HEK293 (cell line): ENCODE data around the gene NHEJ1.

ENCODE experiments used
- ATF2 ChIP-seq: fragments of 450-650 bp; formaldehyde crosslinking; IDR thresholded peaks from 2 replicates; pipeline ENCODE4 v1.5.1; 2016; ENCODE audit warnings: missing biosample characterization, missing genetic modification characterization, low read depth
- BCL11B ChIP-seq: fragments of 450-650 bp; formaldehyde crosslinking; IDR thresholded peaks from 2 replicates; pipeline ENCODE4 v1.5.1; 2016; ENCODE audit warnings: low read depth, missing biosample characterization, missing genetic modification characterization
- KLF1 ChIP-seq: fragments of 450-650 bp; formaldehyde crosslinking; IDR thresholded peaks from 2 replicates; pipeline ENCODE4 v1.5.1; 2016; ENCODE audit warnings: missing biosample characterization, missing genetic modification characterization
- MEIS1 ChIP-seq: sonication (generic); formaldehyde crosslinking; IDR thresholded peaks from 2 replicates; pipeline ENCODE4 v1.8.1; 2022; ENCODE audit warnings: missing genetic modification reagents, mild to moderate bottlenecking, borderline replicate concordance
- PRDM6 ChIP-seq: fragments of 450-650 bp; formaldehyde crosslinking; IDR thresholded peaks from 2 replicates; pipeline ENCODE4 v1.5.1; 2017; ENCODE audit warnings: missing biosample characterization, missing genetic modification characterization
- ZBTB17 ChIP-seq: fragments of 450-650 bp; formaldehyde crosslinking; IDR thresholded peaks from 2 replicates; pipeline ENCODE4 v1.5.1; 2016; ENCODE audit warnings: missing biosample characterization, missing genetic modification characterization
- ZBTB48 ChIP-seq: fragments of 450-650 bp; formaldehyde crosslinking; IDR thresholded peaks from 2 replicates; pipeline ENCODE4 v1.5.1; 2016; ENCODE audit warnings: missing biosample characterization, missing genetic modification characterization
- ZBTB6 ChIP-seq: fragments of 450-650 bp; formaldehyde crosslinking; IDR thresholded peaks from 2 replicates; pipeline ENCODE4 v1.5.1; 2017; ENCODE audit warnings: missing biosample characterization, missing genetic modification characterization
- ZFHX2 ChIP-seq: fragments of 450-650 bp; formaldehyde crosslinking; conservative IDR thresholded peaks from 2 replicates; pipeline ENCODE4 v1.5.1; 2016; ENCODE audit warnings: missing biosample characterization, missing genetic modification characterization
- ZFP3 ChIP-seq: fragments of 450-650 bp; formaldehyde crosslinking; IDR thresholded peaks from 2 replicates; pipeline ENCODE4 v1.5.1; 2016; ENCODE audit warnings: low read depth, missing biosample characterization, missing genetic modification characterization
- ZFP37 ChIP-seq: fragments of 450-650 bp; formaldehyde crosslinking; IDR thresholded peaks from 2 replicates; pipeline ENCODE4 v1.5.1; 2016; ENCODE audit warnings: missing biosample characterization, missing genetic modification characterization
- ZNF114 ChIP-seq: fragments of 450-650 bp; formaldehyde crosslinking; IDR thresholded peaks from 2 replicates; pipeline ENCODE4 v1.5.0; 2017; ENCODE audit warnings: missing biosample characterization, missing genetic modification characterization
- ZNF148 ChIP-seq: fragments of 450-650 bp; formaldehyde crosslinking; IDR thresholded peaks from 2 replicates; pipeline ENCODE4 v1.5.0; 2017; ENCODE audit warnings: missing biosample characterization, missing genetic modification characterization, borderline replicate concordance
- ZNF2 ChIP-seq: fragments of 450-650 bp; formaldehyde crosslinking; IDR thresholded peaks from 2 replicates; pipeline ENCODE4 v1.5.1; 2016; ENCODE audit warnings: missing biosample characterization, missing genetic modification characterization
- ZNF214 ChIP-seq: fragments of 450-650 bp; formaldehyde crosslinking; IDR thresholded peaks from 2 replicates; pipeline ENCODE4 v1.5.1; 2017; ENCODE audit warnings: missing biosample characterization, mild to moderate bottlenecking, missing genetic modification characterization, borderline replicate concordance
- ZNF248 ChIP-seq: fragments of 450-650 bp; formaldehyde crosslinking; IDR thresholded peaks from 2 replicates; pipeline ENCODE4 v1.5.1; 2017; ENCODE audit warnings: missing biosample characterization, missing genetic modification characterization
- ZNF292 ChIP-seq: fragments of 450-650 bp; formaldehyde crosslinking; IDR thresholded peaks from 2 replicates; pipeline ENCODE4 v1.5.1; 2016; ENCODE audit warnings: low read depth, missing biosample characterization, missing genetic modification characterization, borderline replicate concordance
- ZNF350 ChIP-seq: fragments of 450-650 bp; formaldehyde crosslinking; IDR thresholded peaks from 2 replicates; pipeline ENCODE4 v1.5.0; 2017; ENCODE audit warnings: missing biosample characterization, mild to moderate bottlenecking, missing genetic modification characterization
- ZNF423 ChIP-seq: fragments of 450-650 bp; formaldehyde crosslinking; IDR thresholded peaks from 2 replicates; pipeline ENCODE4 v1.5.1; 2016; ENCODE audit warnings: missing biosample characterization, missing genetic modification characterization
- ZNF549 ChIP-seq: fragments of 450-650 bp; IDR thresholded peaks from 2 replicates; pipeline ENCODE4 v1.5.1; 2018; ENCODE audit warnings: missing biosample characterization, missing genetic modification characterization, mild to moderate bottlenecking, inconsistent platforms, moderate library complexity
- ZNF610 ChIP-seq: fragments of 450-650 bp; formaldehyde crosslinking; IDR thresholded peaks from 2 replicates; pipeline ENCODE4 v1.5.1; 2016; ENCODE audit warnings: missing biosample characterization, missing genetic modification characterization, borderline replicate concordance
- ZNF624 ChIP-seq: fragments of 450-650 bp; formaldehyde crosslinking; IDR thresholded peaks from 2 replicates; pipeline ENCODE4 v1.5.1; 2017; ENCODE audit warnings: missing biosample characterization, missing genetic modification characterization
- ZNF747 ChIP-seq: fragments of 450-650 bp; formaldehyde crosslinking; IDR thresholded peaks from 2 replicates; pipeline ENCODE4 v1.5.1; 2016; ENCODE audit warnings: missing biosample characterization, missing genetic modification characterization
- ZNF76 ChIP-seq: fragments of 450-650 bp; formaldehyde crosslinking; IDR thresholded peaks from 2 replicates; pipeline ENCODE4; 2016; ENCODE audit warnings: low read depth, missing biosample characterization, missing genetic modification characterization, borderline replicate concordance
- ZNF777 ChIP-seq: fragments of 450-650 bp; formaldehyde crosslinking; IDR thresholded peaks from 2 replicates; pipeline ENCODE4 v1.5.1; 2017; ENCODE audit warnings: missing biosample characterization, missing genetic modification characterization, borderline replicate concordance
- ZNF785 ChIP-seq: fragments of 450-650 bp; formaldehyde crosslinking; IDR thresholded peaks from 2 replicates; pipeline ENCODE4 v1.5.1; 2016; ENCODE audit warnings: missing biosample characterization, missing genetic modification characterization
- ZNF830 ChIP-seq: fragments of 450-650 bp; IDR thresholded peaks from 2 replicates; pipeline ENCODE4 v1.5.0; 2018; ENCODE audit warnings: missing biosample characterization, missing genetic modification characterization, low read depth, mild to moderate bottlenecking, moderate library complexity
- ZSCAN23 ChIP-seq: fragments of 450-650 bp; formaldehyde crosslinking; IDR thresholded peaks from 2 replicates; pipeline ENCODE4 v1.5.1; 2016; ENCODE audit warnings: missing biosample characterization, missing genetic modification characterization
- ZSCAN4 ChIP-seq: fragments of 450-650 bp; formaldehyde crosslinking; IDR thresholded peaks from 2 replicates; pipeline ENCODE4 v1.5.1; 2017; ENCODE audit warnings: missing biosample characterization, missing genetic modification characterization
- ZSCAN5A ChIP-seq: fragments of 450-650 bp; formaldehyde crosslinking; IDR thresholded peaks from 2 replicates; pipeline ENCODE4 v1.5.1; 2016; ENCODE audit warnings: missing biosample characterization, missing genetic modification characterization

NHEJ1 gene

GRCh38 chr2:219176818-219177551 is 16.4 kb upstream of the NHEJ1 start, which contains the start of gene CNPPD1 (continued):
- no peak for TF ChIP-seq ZNF148 (tag by site-specific recombination)
- TF ChIP-seq ZBTB17 (tag by site-specific recombination) = peak; percentile 59; the same call in 1 of the 2 replicates
- TF ChIP-seq ZFP37 = no peak
- no peak for TF ChIP-seq PRDM6 (tag by site-specific recombination)
- no peak for TF ChIP-seq ZNF747 (tag by site-specific recombination)
- TF ChIP-seq ZNF248 (tag by site-specific recombination) = no peak
- no peak for TF ChIP-seq ZNF785 (tag by site-specific recombination)
- no peak for TF ChIP-seq MEIS1 (CRISPR knock-in tag)
- TF ChIP-seq ZNF624 (tag by site-specific recombination) = no peak
- no peak for TF ChIP-seq ZNF777 (tag by site-specific recombination)
- no peak for TF ChIP-seq ZNF610 (tag by site-specific recombination)
- no peak for TF ChIP-seq ZNF214 (tag by site-specific recombination)
- TF ChIP-seq ZNF114 = no peak
- peak; percentile 23; the same call in 1 of the 2 replicates for TF ChIP-seq ZBTB48
- peak; percentile 51; the same call in 1 of the 2 replicates for TF ChIP-seq ZNF423 (tag by site-specific recombination)
- TF ChIP-seq ZNF2 (tag by site-specific recombination) = no peak
- no peak for TF ChIP-seq ZNF76 (tag by site-specific recombination)
- no peak for TF ChIP-seq ZNF549
- TF ChIP-seq ZSCAN4 = no peak
- no peak for TF ChIP-seq BCL11B
- no peak for TF ChIP-seq ZSCAN23 (tag by site-specific recombination)
- TF ChIP-seq ZFP3 (tag by site-specific recombination) = no peak
- TF ChIP-seq KLF1 (tag by site-specific recombination) = no peak; the same call in 1 of the 2 replicates
- no peak for TF ChIP-seq ZNF350 (tag by site-specific recombination)
- TF ChIP-seq ZSCAN5A (tag by site-specific recombination) = no peak
- TF ChIP-seq ZFHX2 (tag by site-specific recombination) = peak; percentile 70
- TF ChIP-seq ZBTB6 (tag by site-specific recombination) = no peak
- no peak for TF ChIP-seq ATF2 (tag by site-specific recombination)
- no peak for TF ChIP-seq ZNF830 (tag by site-specific recombination)
- TF ChIP-seq ZNF292 (tag by site-specific recombination) = no peak
